Measurements from ENCODE around the gene RABEPK.

DNA sequence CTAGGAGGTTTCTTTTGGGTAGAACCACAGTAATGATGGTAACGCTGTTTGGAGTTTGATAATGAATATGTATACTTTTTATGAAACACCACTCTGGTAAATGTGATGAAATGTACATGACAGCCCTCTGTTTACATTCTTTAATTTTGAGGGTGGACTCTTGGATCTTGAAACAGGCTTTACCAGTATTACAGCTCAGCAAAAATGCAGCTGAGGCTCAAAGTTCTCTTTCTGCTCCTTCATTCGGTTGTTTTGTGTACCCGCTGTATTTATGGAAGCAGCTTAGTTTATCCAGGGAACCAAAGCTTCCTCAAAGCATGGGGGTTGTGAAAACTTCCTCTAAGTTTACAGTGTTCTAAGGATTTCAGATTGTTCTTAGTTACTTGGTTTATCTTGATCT is 72.4 kb downstream of the RABEPK start:
- TF ChIP-seq, protein P1, sequence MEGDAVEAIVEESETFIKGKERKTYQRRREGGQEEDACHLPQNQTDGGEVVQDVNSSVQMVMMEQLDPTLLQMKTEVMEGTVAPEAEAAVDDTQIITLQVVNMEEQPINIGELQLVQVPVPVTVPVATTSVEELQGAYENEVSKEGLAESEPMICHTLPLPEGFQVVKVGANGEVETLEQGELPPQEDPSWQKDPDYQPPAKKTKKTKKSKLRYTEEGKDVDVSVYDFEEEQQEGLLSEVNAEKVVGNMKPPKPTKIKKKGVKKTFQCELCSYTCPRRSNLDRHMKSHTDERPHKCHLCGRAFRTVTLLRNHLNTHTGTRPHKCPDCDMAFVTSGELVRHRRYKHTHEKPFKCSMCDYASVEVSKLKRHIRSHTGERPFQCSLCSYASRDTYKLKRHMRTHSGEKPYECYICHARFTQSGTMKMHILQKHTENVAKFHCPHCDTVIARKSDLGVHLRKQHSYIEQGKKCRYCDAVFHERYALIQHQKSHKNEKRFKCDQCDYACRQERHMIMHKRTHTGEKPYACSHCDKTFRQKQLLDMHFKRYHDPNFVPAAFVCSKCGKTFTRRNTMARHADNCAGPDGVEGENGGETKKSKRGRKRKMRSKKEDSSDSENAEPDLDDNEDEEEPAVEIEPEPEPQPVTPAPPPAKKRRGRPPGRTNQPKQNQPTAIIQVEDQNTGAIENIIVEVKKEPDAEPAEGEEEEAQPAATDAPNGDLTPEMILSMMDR (optimal IDR thresholded peaks at IDR 0.05 in 1 of 3, IDR thresholded peaks at IDR 0.05 in 1 of 3, conservative IDR thresholded peaks at IDR 0.05 in 1 of 3; ENCODE audit: extremely low read depth in 1 of 3, insufficient read depth in 2 of 3, low read length in 3 of 3), result no peak
- TF ChIP-seq EZH2 (IDR thresholded peaks at IDR 0.05; ENCODE audit: low read length), result no peak
